KMS-11 (cell line): ENCODE results near the gene RAI14.

Experiments used
- H2AFZ ChIP-seq: fragments of 200-600 bp; sonication (generic); 2 replicates; pipeline ENCODE4 v1.6.1; 2016; ENCODE audit warnings: antibody characterized with exemption, mixed run types, low read depth
- H3K27ac ChIP-seq: fragments of 200-600 bp; sonication (generic); 2 replicates; pipeline ENCODE4 v1.6.1; 2016; ENCODE audit warnings: mild to moderate bottlenecking, mixed run types
- H3K27me3 ChIP-seq: fragments of 200-600 bp; sonication (generic); 2 replicates; pipeline ENCODE4 v1.6.1; 2017; ENCODE audit warnings: mild to moderate bottlenecking, low read depth, mixed run types, moderate library complexity; ENCODE audit not compliant: insufficient read depth
- H3K36me3 ChIP-seq: fragments of 200-600 bp; sonication (generic); 2 replicates; pipeline ENCODE4 v1.6.1; 2017; ENCODE audit warnings: mild to moderate bottlenecking, mixed run types; ENCODE audit not compliant: insufficient read depth
- H3K4me1 ChIP-seq: fragments of 200-600 bp; sonication (generic); 2 replicates; pipeline ENCODE4 v1.6.1; 2016; ENCODE audit warnings: mild to moderate bottlenecking, low read depth, mixed run types; ENCODE audit not compliant: poor library complexity, severe bottlenecking
- H3K4me2 ChIP-seq: fragments of 200-600 bp; sonication (generic); 2 replicates; pipeline ENCODE4 v1.7.0; 2016; ENCODE audit warnings: mild to moderate bottlenecking, mixed run types
- H3K4me3 ChIP-seq: fragments of 200-600 bp; sonication (generic); IDR thresholded peaks from 2 replicates; pipeline ENCODE4 v1.6.1; 2017; ENCODE audit warnings: low read depth, low read length, mixed read lengths; ENCODE audit not compliant: insufficient read depth
- H3K79me2 ChIP-seq: fragments of 200-600 bp; sonication (generic); 2 replicates; pipeline ENCODE4 v1.6.1; 2016; ENCODE audit warnings: low read depth, mixed run types; ENCODE audit not compliant: insufficient read depth
- H3K9ac ChIP-seq: fragments of 200-600 bp; sonication (generic); 2 replicates; pipeline ENCODE4 v1.6.1; 2016; ENCODE audit warnings: mild to moderate bottlenecking, mixed run types
- H4K20me1 ChIP-seq: fragments of 200-600 bp; sonication (generic); 2 replicates; pipeline ENCODE4 v1.6.1; 2016; ENCODE audit warnings: mild to moderate bottlenecking, mixed run types; ENCODE audit not compliant: insufficient read depth
- TF ChIP-seq, protein P1 (sequence below): fragments of 200-600 bp; sonication (generic); conservative IDR thresholded peaks from 2 replicates; pipeline ENCODE4 v1.6.1; 2017; ENCODE audit warnings: low read depth, mild to moderate bottlenecking, antibody characterized with exemption, low read length, moderate library complexity, mixed read lengths

RAI14 gene

DNA sequence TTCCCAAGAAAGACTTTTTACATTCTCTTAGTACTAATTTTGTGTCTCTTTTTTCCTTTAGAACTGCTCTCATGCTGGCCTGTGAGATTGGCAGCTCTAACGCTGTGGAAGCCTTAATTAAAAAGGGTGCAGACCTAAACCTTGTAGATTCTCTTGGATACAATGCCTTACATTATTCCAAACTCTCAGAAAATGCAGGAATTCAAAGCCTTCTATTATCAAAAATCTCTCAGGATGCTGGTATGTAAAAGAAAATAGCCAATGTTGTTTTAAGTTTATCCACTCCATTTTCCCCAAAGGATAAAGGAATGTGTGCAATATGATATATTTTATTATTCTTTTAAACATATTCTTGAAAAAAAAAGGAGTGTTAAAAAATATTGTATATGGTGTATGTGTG, 155.6 kb downstream of the RAI14 start:
- Histone ChIP-seq H3K79me2 (no peaks in the 10 kb centered on the region), H3K4me3 (no peak overlapping the region), H3K9ac (no peak overlapping the region), H3K27me3 (no peaks in the 10 kb centered on the region), H2AFZ (no peak overlapping the region), H4K20me1 (no peaks in the 10 kb centered on the region), H3K4me2 (no peak overlapping the region), H3K36me3 (no peaks in the 10 kb centered on the region), H3K4me1 (no peaks in the 10 kb centered on the region), H3K27ac (no peak overlapping the region)
- TF ChIP-seq, protein P1, sequence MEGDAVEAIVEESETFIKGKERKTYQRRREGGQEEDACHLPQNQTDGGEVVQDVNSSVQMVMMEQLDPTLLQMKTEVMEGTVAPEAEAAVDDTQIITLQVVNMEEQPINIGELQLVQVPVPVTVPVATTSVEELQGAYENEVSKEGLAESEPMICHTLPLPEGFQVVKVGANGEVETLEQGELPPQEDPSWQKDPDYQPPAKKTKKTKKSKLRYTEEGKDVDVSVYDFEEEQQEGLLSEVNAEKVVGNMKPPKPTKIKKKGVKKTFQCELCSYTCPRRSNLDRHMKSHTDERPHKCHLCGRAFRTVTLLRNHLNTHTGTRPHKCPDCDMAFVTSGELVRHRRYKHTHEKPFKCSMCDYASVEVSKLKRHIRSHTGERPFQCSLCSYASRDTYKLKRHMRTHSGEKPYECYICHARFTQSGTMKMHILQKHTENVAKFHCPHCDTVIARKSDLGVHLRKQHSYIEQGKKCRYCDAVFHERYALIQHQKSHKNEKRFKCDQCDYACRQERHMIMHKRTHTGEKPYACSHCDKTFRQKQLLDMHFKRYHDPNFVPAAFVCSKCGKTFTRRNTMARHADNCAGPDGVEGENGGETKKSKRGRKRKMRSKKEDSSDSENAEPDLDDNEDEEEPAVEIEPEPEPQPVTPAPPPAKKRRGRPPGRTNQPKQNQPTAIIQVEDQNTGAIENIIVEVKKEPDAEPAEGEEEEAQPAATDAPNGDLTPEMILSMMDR, result no peak

DNA sequence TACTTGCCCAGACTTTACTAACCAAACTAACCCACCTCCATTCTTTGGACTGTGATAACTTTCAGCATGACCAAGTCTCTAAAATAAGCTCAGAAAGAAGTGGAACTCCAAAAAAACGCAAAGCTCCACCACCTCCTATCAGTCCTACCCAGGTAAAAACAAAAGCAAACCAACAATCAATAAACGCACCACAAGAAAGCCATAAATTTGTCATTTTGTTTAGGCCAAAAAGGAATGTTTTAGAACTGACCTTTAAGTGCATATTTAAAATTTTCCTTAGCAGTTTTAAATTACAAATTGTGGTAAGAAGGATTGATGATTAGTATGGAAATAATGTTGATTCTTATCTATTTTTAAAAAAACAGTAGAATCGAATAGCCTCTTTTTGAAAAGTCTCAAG, 157.4 kb downstream of the RAI14 start:
- no peaks in the 10 kb centered on the region for H3K36me3 ChIP-seq
- H2AFZ ChIP-seq, result no peak overlapping the region
- no peaks in the 10 kb centered on the region for H3K4me1 ChIP-seq
- H3K4me3 ChIP-seq, result no peak overlapping the region
- no peak overlapping the region for H3K9ac ChIP-seq
- H3K27ac ChIP-seq, result no peak overlapping the region
- no peaks in the 10 kb centered on the region for H3K79me2 ChIP-seq
- H4K20me1 ChIP-seq, result no peaks in the 10 kb centered on the region
- no peak overlapping the region for H3K4me2 ChIP-seq
- TF ChIP-seq, protein P1, result no peak
- H3K27me3 ChIP-seq, result no peaks in the 10 kb centered on the region

DNA sequence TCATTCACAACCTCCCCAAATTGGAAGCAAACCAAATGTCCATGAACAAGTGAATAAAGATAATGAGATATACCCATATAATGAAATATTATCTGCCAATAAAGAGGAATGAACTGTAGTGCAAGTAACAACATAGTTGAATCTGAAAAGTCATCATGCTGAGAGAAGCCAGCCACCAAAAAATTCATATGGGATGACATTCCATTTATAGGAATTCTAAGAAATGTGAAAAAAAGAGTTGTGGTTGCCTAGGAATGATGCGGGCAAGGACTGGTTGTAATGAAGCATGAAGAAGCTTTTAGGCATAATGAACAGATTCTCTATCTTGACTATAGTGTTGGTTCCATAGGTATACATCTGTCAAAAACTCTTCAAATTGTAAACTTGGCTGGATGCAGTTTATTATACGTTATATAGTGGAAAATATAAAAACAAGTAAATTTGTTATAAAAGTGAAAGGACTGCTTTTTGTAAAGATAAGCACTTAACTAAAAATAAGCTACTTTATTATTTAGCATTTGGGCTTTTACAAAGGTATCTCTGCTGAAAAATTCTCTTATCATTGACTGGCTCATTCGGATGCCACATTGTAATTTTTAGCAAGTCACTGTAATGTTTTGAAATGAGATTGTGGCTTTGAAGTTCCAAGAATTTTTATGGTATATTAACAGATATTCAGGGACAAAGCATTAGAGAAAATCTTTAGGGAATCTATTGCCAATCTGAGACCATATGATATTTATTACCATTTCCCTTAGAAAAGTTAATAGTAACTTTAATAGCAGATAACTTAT, 161.6 kb downstream of the RAI14 start:
- H3K4me3 ChIP-seq, result no peak overlapping the region
- H3K4me2 ChIP-seq, result no peak overlapping the region
- H3K9ac ChIP-seq, result no peak overlapping the region
- TF ChIP-seq, protein P1, result no peak
- H3K4me1 ChIP-seq, result no peaks in the 10 kb centered on the region
- no peaks in the 10 kb centered on the region for H3K79me2 ChIP-seq
- no peaks in the 10 kb centered on the region for H3K36me3 ChIP-seq
- no peak overlapping the region for H2AFZ ChIP-seq
- H3K27me3 ChIP-seq, result no peaks in the 10 kb centered on the region
- H3K27ac ChIP-seq, result no peak overlapping the region
- no peaks in the 10 kb centered on the region for H4K20me1 ChIP-seq

DNA sequence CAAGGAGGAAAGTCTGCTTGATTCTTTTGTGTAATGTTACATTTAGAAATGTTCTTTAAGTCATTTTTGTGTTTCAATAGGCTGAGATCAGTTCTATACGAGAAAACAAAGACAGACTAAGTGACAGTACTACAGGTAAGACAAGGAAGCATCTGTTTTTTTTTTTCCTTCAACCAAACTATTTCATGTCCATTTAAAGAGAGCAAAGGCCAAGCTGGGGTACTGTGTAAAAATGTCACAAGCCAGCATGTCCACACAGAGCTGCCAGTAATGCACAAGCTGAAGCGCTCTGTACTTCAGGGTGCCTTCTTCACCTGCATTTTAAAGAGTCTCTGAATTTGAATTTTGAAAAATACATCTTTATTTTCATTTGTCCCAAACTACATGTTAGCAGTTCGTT, 162.6 kb downstream of the RAI14 start:
- no peaks in the 10 kb centered on the region for H3K4me1 ChIP-seq
- TF ChIP-seq, protein P1, result no peak
- H2AFZ ChIP-seq, result no peak overlapping the region
- no peaks in the 10 kb centered on the region for H3K36me3 ChIP-seq
- H3K9ac ChIP-seq, result no peak overlapping the region
- H3K27ac ChIP-seq, result no peak overlapping the region
- H3K79me2 ChIP-seq, result no peaks in the 10 kb centered on the region
- no peaks in the 10 kb centered on the region for H4K20me1 ChIP-seq
- no peaks in the 10 kb centered on the region for H3K27me3 ChIP-seq
- H3K4me2 ChIP-seq, result no peak overlapping the region
- no peak overlapping the region for H3K4me3 ChIP-seq
